CD14-positive monocyte (primary cell): ENCODE results near the gene EPHX1. TPM values are rescaled to one million over a fixed set of nuclear protein-coding genes. Genes with fewer than 3 reads are reported as not detected.

ENCODE experiments used
- DNase-seq, 3 donors: peaks; one replicate each; pipeline ENCODE4 v3.0.0-alpha.2; 2011 to 2022
- H2AFZ ChIP-seq: 2 replicates; pipeline ENCODE4 v1.6.0; 2012; ENCODE audit warnings: mild to moderate bottlenecking, low read depth, low read length, inconsistent platforms; ENCODE audit not compliant: insufficient read depth, poor library complexity, severe bottlenecking
- H3K27ac ChIP-seq, 2 donors: 1 replicate in 1 of 2; 2 replicates in 1 of 2; pipeline ENCODE4 v1.5.1; 2012 to 2013; ENCODE audit warnings: low read length in 2 of 2, control low read depth in 1 of 2, inconsistent platforms in 1 of 2, low read depth in 1 of 2, mild to moderate bottlenecking in 1 of 2
- H3K27me3 ChIP-seq, 2 donors: one replicate each; pipeline versions ENCODE4 v1.6.0 to v1.6.1; 2011 to 2013; ENCODE audit warnings: low read length in 2 of 2; ENCODE audit not compliant: control insufficient read depth in 2 of 2, insufficient read depth in 2 of 2
- H3K36me3 ChIP-seq, 2 donors: replicated peaks in 1 of 2; 1 replicate in 1 of 2; 2 replicates in 1 of 2; pipeline versions ENCODE4 v1.5.1 to v1.6.1; 2012 to 2013; ENCODE audit warnings: low read length in 2 of 2, control low read depth in 1 of 2, inconsistent platforms in 1 of 2, mild to moderate bottlenecking in 1 of 2; ENCODE audit not compliant: insufficient read depth in 2 of 2, control insufficient read depth in 1 of 2
- H3K4me1 ChIP-seq, 2 donors: 1 replicate in 1 of 2; 2 replicates in 1 of 2; pipeline versions ENCODE4 v1.5.1 to v1.6.1; 2012 to 2013; ENCODE audit warnings: low read length in 2 of 2, control low read depth in 1 of 2, inconsistent platforms in 1 of 2, mild to moderate bottlenecking in 1 of 2, moderate library complexity in 1 of 2; ENCODE audit not compliant: insufficient read depth in 2 of 2, control insufficient read depth in 1 of 2
- H3K4me2 ChIP-seq: replicated peaks from 2 replicates; pipeline ENCODE3; 2012; ENCODE audit warnings: low read length, moderate library complexity, mild to moderate bottlenecking; ENCODE audit not compliant: poor library complexity, severe bottlenecking; ENCODE audit errors: extremely low read depth
- H3K4me3 ChIP-seq, 3 experiments: fragments of 200-600 bp in 1 of 3; sonication (generic) in 1 of 3; replicated peaks in 1 of 3; 1 replicate in 2 of 3; 2 replicates in 1 of 3; pipeline ENCODE4 v1.5.1; 2011 to 2013; ENCODE audit warnings: low read length in 3 of 3, mild to moderate bottlenecking in 3 of 3, control low read depth in 2 of 3, low read depth in 2 of 3, inconsistent platforms in 1 of 3, moderate library complexity in 1 of 3
- H3K79me2 ChIP-seq: 2 replicates; pipeline ENCODE4 v1.6.0; 2012; ENCODE audit warnings: mild to moderate bottlenecking, control low read depth, inconsistent platforms, low read length, moderate library complexity; ENCODE audit not compliant: insufficient read depth
- H3K9ac ChIP-seq: 2 replicates; pipeline ENCODE4 v1.6.0; 2017; ENCODE audit warnings: low read length, mild to moderate bottlenecking; ENCODE audit not compliant: insufficient read depth, poor library complexity, severe bottlenecking
- H3K9me3 ChIP-seq, 2 donors: replicated peaks in 1 of 2; 1 replicate in 1 of 2; 2 replicates in 1 of 2; pipeline versions ENCODE4 v1.5.1 to v1.6.1; 2012 to 2013; ENCODE audit warnings: low read length in 2 of 2, control low read depth in 1 of 2; ENCODE audit not compliant: control insufficient read depth in 1 of 2, insufficient read depth in 1 of 2
- H4K20me1 ChIP-seq: 2 replicates; pipeline ENCODE4 v1.6.0; 2012; ENCODE audit warnings: mild to moderate bottlenecking, low read length, control low read depth, moderate library complexity; ENCODE audit not compliant: insufficient read depth
- H3K27ac Mint-ChIP-seq, 7 donors: one replicate each; pipeline ENCODE4 v1.8.0; 2020; ENCODE audit warnings: mild to moderate bottlenecking in 7 of 7, mixed read lengths in 7 of 7, moderate library complexity in 6 of 7, inconsistent platforms in 2 of 7
- H3K27me3 Mint-ChIP-seq, 3 donors: one replicate each; pipeline ENCODE4 v1.8.0; 2021 to 2022; ENCODE audit warnings: low read depth in 3 of 3, mild to moderate bottlenecking in 3 of 3, mixed read lengths in 3 of 3, moderate library complexity in 3 of 3, inconsistent platforms in 1 of 3
- H3K36me3 Mint-ChIP-seq, 2 donors: one replicate each; pipeline ENCODE4 v1.8.0; 2020; ENCODE audit warnings: mixed read lengths in 2 of 2, inconsistent platforms in 1 of 2, mild to moderate bottlenecking in 1 of 2
- H3K4me1 Mint-ChIP-seq: one replicate; pipeline ENCODE4 v1.8.0; 2020; ENCODE audit warnings: mild to moderate bottlenecking, mixed read lengths
- H3K4me3 Mint-ChIP-seq, 2 donors: one replicate each; pipeline ENCODE4 v1.8.0; 2020; ENCODE audit warnings: mild to moderate bottlenecking in 2 of 2, mixed read lengths in 2 of 2, moderate library complexity in 1 of 2
- H3K9me3 Mint-ChIP-seq, 7 donors: one replicate each; pipeline ENCODE4 v1.8.0; 2020 to 2022; ENCODE audit warnings: mixed read lengths in 7 of 7, mild to moderate bottlenecking in 6 of 7, moderate library complexity in 6 of 7, inconsistent platforms in 2 of 7
- WGBS: methylation state at CpG from one replicate; pipeline ENCODE4 v1.1.5; 2013; ENCODE audit warnings: missing lambda C conversion rate; ENCODE audit not compliant: insufficient coverage; 5-methylcytosine and 5-hydroxymethylcytosine counted together
- intact Hi-C, 2 donors: fragments of 100-400 bp; cut with micrococcal nuclease; formaldehyde crosslinking; loops; one replicate each; pipeline versions ENCODE4 v1.15.0 to v1.15.1; 2023
- polyA plus RNA-seq, 3 donors: library from polyadenylated mRNA; depleted of rRNA in 1 of 3; unstranded in 2 of 3; stranded (reverse) in 1 of 3; fragments of 300-500 nt in 2 of 3; fragments of >200 nt in 1 of 3; fragmentation: Illumina TruSeq in 2 of 3; gene quantifications; 1 replicate in 2 of 3; 2 replicates in 1 of 3; pipeline ENCODE4 v1.2.3, GENCODE V29; 2012 to 2021
- TF ChIP-seq, protein P1 (sequence below): fragments of 200-600 bp; IDR thresholded peaks from one replicate; pipeline ENCODE4 v1.8.0; 2022; ENCODE audit warnings: antibody characterized with exemption, mild to moderate bottlenecking

Gene EPHX1
- polyA plus RNA-seq, 3 donors = 4.6 to 23.8 (median 7.4) TPM

DNA sequence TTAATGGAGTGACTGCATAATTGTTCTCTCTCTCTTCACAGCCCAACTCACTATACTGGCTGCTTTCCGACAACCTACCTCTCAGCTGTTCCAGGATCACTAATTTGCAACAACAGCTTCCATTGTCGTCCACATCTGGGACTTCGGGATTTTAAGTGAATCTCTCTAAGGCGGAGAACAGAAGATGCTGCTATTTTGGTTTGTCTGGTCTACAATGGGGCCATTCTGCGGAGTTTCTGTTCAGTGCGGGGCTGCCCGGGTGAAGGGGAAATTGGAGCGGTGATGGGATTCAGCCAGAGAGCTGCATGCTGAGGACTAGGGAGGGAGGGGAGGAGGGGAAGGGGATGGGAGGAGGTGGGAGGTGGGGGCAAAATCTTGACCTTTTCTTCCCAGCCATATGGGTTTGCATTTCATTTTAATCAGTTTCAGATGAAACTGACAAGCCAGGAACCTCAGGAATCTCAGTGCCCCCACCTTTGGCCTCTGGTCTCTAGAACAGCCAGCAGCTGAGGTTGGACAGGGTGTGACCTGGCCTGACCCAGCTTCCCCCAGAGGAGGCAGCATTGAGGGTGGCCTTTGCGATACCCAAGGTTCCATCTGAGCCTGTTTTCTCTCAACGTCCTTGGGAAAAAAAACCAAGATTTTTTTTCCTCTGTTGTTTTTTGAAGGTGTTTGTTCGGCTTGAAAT lies 39.2 kb upstream of the EPHX1 start:
- H3K4me2 ChIP-seq = no peak overlapping the region
- no peak overlapping the region for H3K27ac ChIP-seq
- no peaks in the 10 kb centered on the region for H3K27me3 ChIP-seq
- H3K4me3 Mint-ChIP-seq = no peak overlapping the region
- H4K20me1 ChIP-seq = no peaks in the 10 kb centered on the region
- TF ChIP-seq, protein P1, sequence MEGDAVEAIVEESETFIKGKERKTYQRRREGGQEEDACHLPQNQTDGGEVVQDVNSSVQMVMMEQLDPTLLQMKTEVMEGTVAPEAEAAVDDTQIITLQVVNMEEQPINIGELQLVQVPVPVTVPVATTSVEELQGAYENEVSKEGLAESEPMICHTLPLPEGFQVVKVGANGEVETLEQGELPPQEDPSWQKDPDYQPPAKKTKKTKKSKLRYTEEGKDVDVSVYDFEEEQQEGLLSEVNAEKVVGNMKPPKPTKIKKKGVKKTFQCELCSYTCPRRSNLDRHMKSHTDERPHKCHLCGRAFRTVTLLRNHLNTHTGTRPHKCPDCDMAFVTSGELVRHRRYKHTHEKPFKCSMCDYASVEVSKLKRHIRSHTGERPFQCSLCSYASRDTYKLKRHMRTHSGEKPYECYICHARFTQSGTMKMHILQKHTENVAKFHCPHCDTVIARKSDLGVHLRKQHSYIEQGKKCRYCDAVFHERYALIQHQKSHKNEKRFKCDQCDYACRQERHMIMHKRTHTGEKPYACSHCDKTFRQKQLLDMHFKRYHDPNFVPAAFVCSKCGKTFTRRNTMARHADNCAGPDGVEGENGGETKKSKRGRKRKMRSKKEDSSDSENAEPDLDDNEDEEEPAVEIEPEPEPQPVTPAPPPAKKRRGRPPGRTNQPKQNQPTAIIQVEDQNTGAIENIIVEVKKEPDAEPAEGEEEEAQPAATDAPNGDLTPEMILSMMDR = no peak
- H3K27me3 Mint-ChIP-seq = peaks cover 0 to 2% (median 1%) of the 10 kb centered on the region in 3 donors
- DNase-seq = no peak
- H3K36me3 Mint-ChIP-seq = no peaks in the 10 kb centered on the region
- peaks cover 0 to 3% (median 0%) of the 10 kb centered on the region in 7 donors for H3K9me3 Mint-ChIP-seq
- WGBS = 96% methylated on average over 5 of the region's 11 CpGs
- peak overlapping the region in 1 of 7 donors; percentile 10 for H3K27ac Mint-ChIP-seq
- H3K9me3 ChIP-seq = no peaks in the 10 kb centered on the region
- H3K9ac ChIP-seq = no peak overlapping the region
- intact Hi-C loops = loop anchor here in 1 of 2 donors (5.0 to 10.0 kb wide), 3 partner anchors 142 to 293 kb away; no protein-coding TSS in a partner anchor
- H3K79me2 ChIP-seq = no peaks in the 10 kb centered on the region
- H3K4me3 ChIP-seq = no peak overlapping the region
- peaks cover 4% of the 10 kb centered on the region for H3K4me1 Mint-ChIP-seq
- peaks cover 0 to 3% of the 10 kb centered on the region in 2 donors for H3K4me1 ChIP-seq
- no peak overlapping the region for H2AFZ ChIP-seq
- no peaks in the 10 kb centered on the region for H3K36me3 ChIP-seq

DNA sequence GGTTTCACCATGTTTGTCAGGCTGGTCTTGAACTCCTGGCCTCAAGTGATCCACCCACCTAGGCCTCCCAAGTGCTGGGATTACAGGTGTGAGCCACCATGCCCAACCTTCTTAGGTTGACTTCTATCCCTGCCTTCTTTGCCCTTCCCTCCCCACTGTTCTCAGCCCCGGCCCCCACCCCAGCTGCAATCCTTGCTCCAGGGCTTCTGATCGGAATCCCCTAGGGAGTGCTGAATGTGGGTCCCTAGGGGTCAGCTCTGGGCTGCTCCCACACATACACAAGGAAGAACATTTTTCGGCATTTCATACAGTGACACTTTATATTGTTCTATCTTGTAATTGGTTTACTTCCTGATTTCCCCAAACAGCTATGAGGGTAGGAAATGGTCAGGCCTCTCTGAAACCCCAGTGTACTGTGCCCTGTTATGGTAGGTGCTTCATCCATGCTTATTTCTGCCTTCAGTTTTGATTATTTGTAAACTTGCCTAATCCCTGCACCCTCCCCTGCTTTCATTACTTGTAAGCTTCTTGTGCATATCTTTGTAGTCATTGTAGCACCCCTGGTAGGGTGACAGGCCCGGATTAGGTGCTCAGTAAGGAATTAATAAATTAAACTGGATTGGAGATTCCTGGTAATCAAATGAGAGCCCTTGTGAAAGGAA lies 38.1 kb upstream of the EPHX1 start:
- TF ChIP-seq, protein P1 = no peak
- peaks cover 5% of the 10 kb centered on the region for H3K79me2 ChIP-seq
- no peaks in the 10 kb centered on the region for H3K36me3 ChIP-seq
- H3K27ac Mint-ChIP-seq = peak overlapping the region in 1 of 7 donors; percentile 51
- peaks cover 4 to 8% of the 10 kb centered on the region in 2 donors for H3K4me1 ChIP-seq
- no peaks in the 10 kb centered on the region for H3K9me3 ChIP-seq
- H3K4me3 ChIP-seq = no peak overlapping the region
- H3K9me3 Mint-ChIP-seq = peaks cover 0 to 3% (median 0%) of the 10 kb centered on the region in 7 donors
- H3K27me3 ChIP-seq = no peaks in the 10 kb centered on the region
- peaks cover 4% of the 10 kb centered on the region for H3K4me1 Mint-ChIP-seq
- peak overlapping the region; percentile 66 for H2AFZ ChIP-seq
- no peak overlapping the region for H3K9ac ChIP-seq
- WGBS = 100% methylated on average over 1 of the region's 4 CpGs
- no peaks in the 10 kb centered on the region for H4K20me1 ChIP-seq
- H3K27ac ChIP-seq = no peak overlapping the region
- no peak overlapping the region for H3K4me3 Mint-ChIP-seq
- peaks cover 0 to 2% (median 1%) of the 10 kb centered on the region in 3 donors for H3K27me3 Mint-ChIP-seq
- no peaks in the 10 kb centered on the region for H3K36me3 Mint-ChIP-seq
- intact Hi-C loops = loop anchor here (2.0 to 10.0 kb wide), 4 partner anchors 141 to 297 kb away; no protein-coding TSS in a partner anchor
- no peak overlapping the region for H3K4me2 ChIP-seq
- DNase-seq = no peak
